HG03469 (cell line): ENCODE results near the gene MCC.

Experiments
- ATAC-seq: cut with Tn5 transposase; IDR thresholded peaks from one replicate; pipeline ENCODE4 v1.9.1; 2021; ENCODE audit warnings: mild to moderate bottlenecking, moderate library complexity, moderate number of reproducible peaks; ENCODE audit not compliant: unreplicated experiment

Gene MCC

GRCh38 chr5:113157886-113158285, 330.4 kb downstream of the MCC start:
- no peak for ATAC-seq

GRCh38 chr5:113156271-113156877, 331.9 kb downstream of the MCC start:
- ATAC-seq = no peak

- no peak for ATAC-seq
Measured at GRCh38 chr5:113153512-113154097, 334.6 kb downstream of the MCC start.

GRCh38 chr5:113152380-113152740, 335.9 kb downstream of the MCC start:
- no peak for ATAC-seq

GRCh38 chr5:113151641-113152379, 336.4 kb downstream of the MCC start:
- ATAC-seq = no peak

- no peak for ATAC-seq
Measured at GRCh38 chr5:113150821-113151220, 337.4 kb downstream of the MCC start.

GRCh38 chr5:113150221-113150620, 338.0 kb downstream of the MCC start:
- no peak for ATAC-seq

- no peak for ATAC-seq
Measured at GRCh38 chr5:113147537-113147936, 340.7 kb downstream of the MCC start.

- ATAC-seq = no peak
Measured at GRCh38 chr5:113147101-113147508, 341.1 kb downstream of the MCC start.

GRCh38 chr5:113145757-113146387, 342.4 kb downstream of the MCC start:
- ATAC-seq = no peak

- ATAC-seq = no peak
Measured at GRCh38 chr5:113142186-113142585, 346.1 kb downstream of the MCC start.

- no peak for ATAC-seq
Measured at GRCh38 chr5:113140837-113141671, 347.2 kb downstream of the MCC start.

- ATAC-seq = no peak
Measured at GRCh38 chr5:113133211-113133975, 354.9 kb downstream of the MCC start.

GRCh38 chr5:113132564-113132963, 355.7 kb downstream of the MCC start:
- ATAC-seq = no peak

- no peak for ATAC-seq
Measured at GRCh38 chr5:113128641-113129330, 359.5 kb downstream of the MCC start.

- ATAC-seq = no peak
Measured at GRCh38 chr5:113128082-113128481, 360.2 kb downstream of the MCC start.

GRCh38 chr5:113127021-113127420, 361.2 kb downstream of the MCC start:
- no peak for ATAC-seq

- no peak for ATAC-seq
Measured at GRCh38 chr5:113125371-113125770, 362.9 kb downstream of the MCC start.

GRCh38 chr5:113124914-113125313, 363.3 kb downstream of the MCC start:
- ATAC-seq = no peak

GRCh38 chr5:113124265-113124664, 364.0 kb downstream of the MCC start:
- ATAC-seq = no peak
